PC-3 (cell line): ENCODE results near the gene EIF4E2.

ENCODE experiments used
- EZH2phosphoT487 ChIP-seq: fragments of 300-600 bp; sonication (generic); IDR thresholded peaks from 2 replicates; pipeline ENCODE4 v1.6.1; 2018; ENCODE audit warnings: mild to moderate bottlenecking, antibody characterized with exemption, low read length, borderline replicate concordance
- TF ChIP-seq, protein P1 (sequence below): fragments of 300-600 bp; sonication (generic); conservative IDR thresholded peaks from 2 replicates; pipeline ENCODE4 v1.5.1; 2017; ENCODE audit warnings: antibody characterized with exemption, low read depth, mild to moderate bottlenecking, low read length

- TF ChIP-seq, protein P1, sequence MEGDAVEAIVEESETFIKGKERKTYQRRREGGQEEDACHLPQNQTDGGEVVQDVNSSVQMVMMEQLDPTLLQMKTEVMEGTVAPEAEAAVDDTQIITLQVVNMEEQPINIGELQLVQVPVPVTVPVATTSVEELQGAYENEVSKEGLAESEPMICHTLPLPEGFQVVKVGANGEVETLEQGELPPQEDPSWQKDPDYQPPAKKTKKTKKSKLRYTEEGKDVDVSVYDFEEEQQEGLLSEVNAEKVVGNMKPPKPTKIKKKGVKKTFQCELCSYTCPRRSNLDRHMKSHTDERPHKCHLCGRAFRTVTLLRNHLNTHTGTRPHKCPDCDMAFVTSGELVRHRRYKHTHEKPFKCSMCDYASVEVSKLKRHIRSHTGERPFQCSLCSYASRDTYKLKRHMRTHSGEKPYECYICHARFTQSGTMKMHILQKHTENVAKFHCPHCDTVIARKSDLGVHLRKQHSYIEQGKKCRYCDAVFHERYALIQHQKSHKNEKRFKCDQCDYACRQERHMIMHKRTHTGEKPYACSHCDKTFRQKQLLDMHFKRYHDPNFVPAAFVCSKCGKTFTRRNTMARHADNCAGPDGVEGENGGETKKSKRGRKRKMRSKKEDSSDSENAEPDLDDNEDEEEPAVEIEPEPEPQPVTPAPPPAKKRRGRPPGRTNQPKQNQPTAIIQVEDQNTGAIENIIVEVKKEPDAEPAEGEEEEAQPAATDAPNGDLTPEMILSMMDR = no peak
- no peak for TF ChIP-seq EZH2phosphoT487
These were observed 46.6 kb upstream of the EIF4E2 start for GRCh38 chr2:232503809-232504323.
